Measurements from ENCODE around the gene NRXN3.

- TF ChIP-seq EZH2 (IDR thresholded peaks at IDR 0.05; ENCODE audit: insufficient read depth, poor library complexity, severe bottlenecking) (no peak), EZH2phosphoT487 (IDR thresholded peaks at IDR 0.05; ENCODE audit: insufficient read depth, low read depth) (no peak)
Measured at GRCh38 chr14:78683206-78683605, 513.0 kb downstream of the NRXN3 start.
